ENCODE results near the gene FDXR.

The FDXR gene

GRCh38 chr17:74859459-74860228, 13.2 kb downstream of the FDXR start, which contains the start of gene GRIN2C:
Gene GRIN2C, minus strand, starts transcription at chr17:74859885. Its CDS starts 4,793 bp downstream, at chr17:74855092.
- no peak within 1 kb of the TSS for H3K4me3 ChIP-seq (ENCODE audit: low read length)
- TF ChIP-seq CTCF (IDR thresholded peaks at IDR 0.05; ENCODE audit: insufficient read depth, low read depth, low read length, missing control alignments): no peak
- DNase-seq (ENCODE audit: low read depth): no peak

GRCh38 chr17:74858672-74859458, 13.9 kb downstream of the FDXR start:
- no peak for DNase-seq (ENCODE audit: low read depth)
- no peak overlapping the region for H3K4me3 ChIP-seq (ENCODE audit: low read length)
- TF ChIP-seq CTCF (IDR thresholded peaks at IDR 0.05; ENCODE audit: insufficient read depth, low read depth, low read length, missing control alignments): no peak

GRCh38 chr17:74857191-74857590, 15.6 kb downstream of the FDXR start:
- no peak overlapping the region for H3K4me3 ChIP-seq (ENCODE audit: low read length)
- no peak for TF ChIP-seq CTCF (IDR thresholded peaks at IDR 0.05; ENCODE audit: insufficient read depth, low read depth, low read length, missing control alignments)
- no peak for DNase-seq (ENCODE audit: low read depth)

GRCh38 chr17:74856112-74856511, 16.7 kb downstream of the FDXR start:
- no peak overlapping the region for H3K4me3 ChIP-seq (ENCODE audit: low read length)
- TF ChIP-seq CTCF (IDR thresholded peaks at IDR 0.05; ENCODE audit: insufficient read depth, low read depth, low read length, missing control alignments): no peak
- DNase-seq (ENCODE audit: low read depth): no peak

- no peak for TF ChIP-seq CTCF (IDR thresholded peaks at IDR 0.05; ENCODE audit: insufficient read depth, low read depth, low read length, missing control alignments)
- no peak overlapping the region for H3K4me3 ChIP-seq (ENCODE audit: low read length)
- DNase-seq (ENCODE audit: low read depth): no peak
Measured at GRCh38 chr17:74855323-74855722, 17.5 kb downstream of the FDXR start.

- H3K4me3 ChIP-seq (ENCODE audit: low read length): no peak overlapping the region
- DNase-seq (ENCODE audit: low read depth): no peak
- TF ChIP-seq CTCF (IDR thresholded peaks at IDR 0.05; ENCODE audit: insufficient read depth, low read depth, low read length, missing control alignments): no peak
Measured at GRCh38 chr17:74854792-74855191, 18.0 kb downstream of the FDXR start.
